Fibroblast of the conjunctiva (primary cell): ENCODE measurements around the gene TP53.

Source experiments
- DNase-seq: peaks from one replicate; pipeline ENCODE4 v3.0.0-alpha.2; 2010; ENCODE audit warnings: low read depth

The TP53 gene

GRCh38 chr17:7706631-7707354 is 19.5 kb upstream of the TP53 start:
- no peak for DNase-seq

- DNase-seq = no peak
These were observed 18.3 kb upstream of the TP53 start for GRCh38 chr17:7705269-7706255.

GRCh38 chr17:7704601-7705268 is 17.4 kb upstream of the TP53 start, which contains the start of gene EFNB3:
Gene EFNB3 (plus strand): TSS chr17:7705202. CDS start chr17:7705599, 397 bp downstream.
- no peak for DNase-seq

- DNase-seq = peak; percentile 63
These were observed 16.5 kb upstream of the TP53 start for GRCh38 chr17:7703584-7704479.

- DNase-seq = no peak
These were observed 15.5 kb upstream of the TP53 start for GRCh38 chr17:7702776-7703175.

GRCh38 chr17:7701681-7702080 is 14.4 kb upstream of the TP53 start:
- DNase-seq = no peak

GRCh38 chr17:7700510-7700909 is 13.2 kb upstream of the TP53 start:
- DNase-seq = no peak

GRCh38 chr17:7697828-7698588 is 10.7 kb upstream of the TP53 start:
- DNase-seq = no peak

GRCh38 chr17:7695586-7695985 is 8.3 kb upstream of the TP53 start:
- DNase-seq = no peak

- DNase-seq = no peak
These were observed 1.6 kb upstream of the TP53 start for GRCh38 chr17:7688808-7689316.

- peak; percentile 98 for DNase-seq
These were observed 868 bp upstream of the TP53 start, which contains the start of gene WRAP53 for GRCh38 chr17:7687908-7688807. Gene WRAP53 (plus strand): TSS chr17:7688477. CDS start chr17:7688649, 172 bp downstream.

GRCh38 chr17:7686222-7687071 is 843 bp downstream of the TP53 start:
- DNase-seq = peak; percentile 60

GRCh38 chr17:7685533-7686221 is 1.6 kb downstream of the TP53 start:
- peak; percentile 89 for DNase-seq

- DNase-seq = no peak
These were observed 2.3 kb downstream of the TP53 start for GRCh38 chr17:7684851-7685532.

GRCh38 chr17:7677388-7678067 is 9.8 kb downstream of the TP53 start:
- DNase-seq = no peak

GRCh38 chr17:7676533-7676932 is 10.8 kb downstream of the TP53 start:
- DNase-seq = no peak
